WTC11 (cell line): Measurements from ENCODE around the gene ZSCAN4. TPM values are rescaled to one million over a fixed set of nuclear protein-coding genes. Genes with fewer than 3 reads are reported as not detected.

Experiments used
- total RNA-seq: library from RNA; stranded (reverse); gene quantifications from 3 replicates; pipeline ENCODE4 v1.2.3, GENCODE V29; 2021

Gene ZSCAN4
- total RNA-seq, 1 experiment from 2014 or later = 0.13 TPM

Other genes starting within 250 kb of the ZSCAN4 start
- gene ZNF749, start 233.6 kb upstream of the ZSCAN4 start, total RNA-seq = 32.3 to 34.7 TPM (median 34.6 TPM) in 3 replicates
- 0.73 to 0.89 TPM (median 0.83 TPM) in 3 replicates for gene VN1R1, start 211.8 kb upstream of the ZSCAN4 start, total RNA-seq
- gene ZNF772, start 191.4 kb upstream of the ZSCAN4 start, total RNA-seq = 13.1 to 15.0 TPM (median 14.0 TPM) in 3 replicates
- 9.0 to 11.3 TPM (median 9.1 TPM) in 3 replicates for gene ZNF419, start 181.2 kb upstream of the ZSCAN4 start, total RNA-seq
- gene ZNF773, start 169.0 kb upstream of the ZSCAN4 start, total RNA-seq = 6.3 to 8.6 TPM (median 6.8 TPM) in 3 replicates
- gene ZNF549, start 141.6 kb upstream of the ZSCAN4 start, total RNA-seq = 8.8 to 9.7 TPM (median 9.2 TPM) in 3 replicates
- 13.0 to 17.5 TPM (median 15.5 TPM) in 3 replicates for gene ZNF550, start 109.1 kb upstream of the ZSCAN4 start, total RNA-seq
- gene ZNF416, start 90.0 kb upstream of the ZSCAN4 start, total RNA-seq = 8.3 to 10.0 TPM (median 9.1 TPM) in 3 replicates
- 30.0 to 31.5 TPM (median 31.1 TPM) in 3 replicates for gene ZIK1, start 84.8 kb upstream of the ZSCAN4 start, total RNA-seq
- gene ZNF530, start 69.0 kb upstream of the ZSCAN4 start, total RNA-seq = 10.4 to 12.0 TPM (median 11.2 TPM) in 3 replicates
- 46.8 to 53.1 TPM (median 52.5 TPM) in 3 replicates for gene ZNF134, start 54.7 kb upstream of the ZSCAN4 start, total RNA-seq
- 13.5 to 17.6 TPM (median 14.3 TPM) in 3 replicates for gene ZNF211, start 35.8 kb upstream of the ZSCAN4 start, total RNA-seq
- gene ZNF551, start 13.0 kb downstream of the ZSCAN4 start, total RNA-seq = 30.2 to 32.4 TPM (median 31.3 TPM) in 3 replicates
- gene ZNF154, start 40.3 kb downstream of the ZSCAN4 start, total RNA-seq = 20.0 to 22.0 TPM (median 21.4 TPM) in 3 replicates
- 6.8 to 9.1 TPM (median 7.1 TPM) in 3 replicates for gene ZNF671, start 58.7 kb downstream of the ZSCAN4 start, total RNA-seq
- 14.3 to 16.9 TPM (median 16.4 TPM) in 3 replicates for gene ZNF776, start 77.9 kb downstream of the ZSCAN4 start, total RNA-seq
- 13.6 to 16.4 TPM (median 15.4 TPM) in 3 replicates for gene ZNF586, start 100.7 kb downstream of the ZSCAN4 start, total RNA-seq
- 9.0 to 13.1 TPM (median 9.3 TPM) in 3 replicates for gene ZNF552, start 146.0 kb downstream of the ZSCAN4 start, total RNA-seq
- 39.9 to 43.2 TPM (median 41.7 TPM) in 3 replicates for gene ZNF587B, start 161.4 kb downstream of the ZSCAN4 start, total RNA-seq
- 46.6 to 57.0 TPM (median 47.0 TPM) in 3 replicates for gene ZNF587, start 180.9 kb downstream of the ZSCAN4 start, total RNA-seq
- 60.7 to 80.8 TPM (median 77.8 TPM) in 3 replicates for gene ZNF814, start 220.1 kb downstream of the ZSCAN4 start, total RNA-seq
- 21.4 to 22.6 TPM (median 21.5 TPM) in 3 replicates for gene ZNF417, start 247.7 kb downstream of the ZSCAN4 start, total RNA-seq